Caco-2 (cell line): ENCODE data around the gene FAM20B. TPM values are rescaled to one million over a fixed set of nuclear protein-coding genes. Genes with fewer than 3 reads are reported as not detected.

Source experiments
- BruUV-seq: library from RNA; stranded (reverse); fragments of 400-500 nt; replicated peaks from 2 replicates; lab custom pipeline; 2021; lab: Mats Ljungman, UMichigan
- CTCF ChIA-PET: fragments of 300-600 bp; sonication (Branson Sonifier 250); formaldehyde crosslinking; loops from one replicate; lab custom pipeline; 2022; ENCODE audit warnings: antibody characterized with exemption; lab: Charles Lee
- POLR2A ChIA-PET: fragments of 300-600 bp; sonication (Branson Sonifier 250); formaldehyde crosslinking; loops from one replicate; lab custom pipeline; 2022; ENCODE audit warnings: antibody characterized with exemption; lab: Charles Lee
- DNase-seq, 2 experiments: peaks; one replicate each; pipeline versions ENCODE4 v3.0.0 to v3.0.0-alpha.2; 2020 to 2022
- H3K27me3 ChIP-seq: replicated peaks from 2 replicates; pipeline ENCODE4 v1.6.0; 2011; ENCODE audit warnings: low read length; ENCODE audit not compliant: control insufficient read depth, insufficient read depth
- H3K36me3 ChIP-seq: 2 replicates; pipeline ENCODE4 v1.5.1; 2011; ENCODE audit warnings: low read length; ENCODE audit not compliant: control insufficient read depth, insufficient read depth
- H3K4me1 ChIP-seq: fragments of 250-450 bp; sonication (Bioruptor Pico); 2 replicates; pipeline ENCODE4 v1.5.1; 2020; ENCODE audit warnings: mild to moderate bottlenecking
- H3K4me3 ChIP-seq: 2 replicates; pipeline ENCODE4 v1.5.1; 2011; ENCODE audit warnings: low read depth, mild to moderate bottlenecking, control low read depth, low read length
- H3K9me3 ChIP-seq: fragments of 250-450 bp; sonication (Bioruptor Pico); 2 replicates; pipeline ENCODE4 v1.5.1; 2020; ENCODE audit warnings: mild to moderate bottlenecking, moderate library complexity
- H3K27ac Mint-ChIP-seq: one replicate; pipeline ENCODE4 v1.8.0; 2022; ENCODE audit warnings: mixed read lengths; ENCODE audit not compliant: unreplicated experiment
- H3K27me3 Mint-ChIP-seq: one replicate; pipeline ENCODE4 v1.8.0; 2022; ENCODE audit warnings: mixed read lengths; ENCODE audit not compliant: insufficient read depth, unreplicated experiment
- H3K36me3 Mint-ChIP-seq: one replicate; pipeline ENCODE4 v1.8.0; 2022; ENCODE audit warnings: mild to moderate bottlenecking, mixed read lengths; ENCODE audit not compliant: insufficient read depth, unreplicated experiment
- H3K4me1 Mint-ChIP-seq: one replicate; pipeline ENCODE4 v1.8.0; 2022; ENCODE audit warnings: low read depth, mixed read lengths; ENCODE audit not compliant: unreplicated experiment
- H3K4me3 Mint-ChIP-seq: one replicate; pipeline ENCODE4 v1.8.0; 2022; ENCODE audit warnings: mild to moderate bottlenecking, moderate library complexity, mixed read lengths; ENCODE audit not compliant: unreplicated experiment
- H3K9me3 Mint-ChIP-seq: one replicate; pipeline ENCODE4 v1.8.0; 2022; ENCODE audit warnings: mixed read lengths; ENCODE audit not compliant: unreplicated experiment
- intact Hi-C: fragments of 100-400 bp; cut with micrococcal nuclease; formaldehyde crosslinking; loops from one replicate; pipeline ENCODE4 v1.10.0; 2022; ENCODE audit not compliant: unreplicated experiment
- total RNA-seq: library from RNA; stranded (reverse); gene quantifications from 2 replicates; pipeline ENCODE4 v1.2.3, GENCODE V29; 2022
- TF ChIP-seq, protein P1 (sequence below), 2 experiments: fragments of 200-600 bp in 1 of 2; IDR thresholded peaks; 1 replicate in 1 of 2; 2 replicates in 1 of 2; pipeline versions ENCODE4 v1.5.1 to v1.8.0; 2011 to 2022; ENCODE audit warnings: antibody characterized with exemption in 1 of 2, control low read depth in 1 of 2, inconsistent platforms in 1 of 2, low read depth in 1 of 2, low read length in 1 of 2, mild to moderate bottlenecking in 1 of 2, moderate library complexity in 1 of 2; ENCODE audit not compliant: insufficient read depth in 1 of 2, severe bottlenecking in 1 of 2, unreplicated experiment in 1 of 2

The FAM20B gene
- total RNA-seq, 1 experiment from 2014 or later = 24.5 TPM

DNA sequence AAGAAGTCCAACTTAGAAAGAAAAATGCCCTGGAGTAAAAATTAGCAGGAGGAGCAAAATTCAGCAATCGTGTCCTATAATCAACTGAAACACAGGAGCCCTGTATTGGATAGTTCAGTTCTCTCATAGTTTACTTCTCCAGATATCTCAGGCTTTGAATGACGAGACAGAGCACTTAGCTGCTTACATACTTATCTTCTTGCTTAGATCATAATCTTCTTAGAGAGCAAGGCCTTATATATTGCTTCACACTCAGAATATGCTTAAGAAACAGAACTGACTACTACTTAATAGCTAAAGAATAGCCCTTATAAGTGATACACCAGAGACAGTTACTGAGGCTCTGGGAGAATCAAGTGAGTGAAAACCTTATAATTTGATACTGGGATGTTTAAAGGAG lies 95.0 kb downstream of the FAM20B start:
- no peaks in the 10 kb centered on the region for H3K27me3 Mint-ChIP-seq
- H3K36me3 Mint-ChIP-seq = peaks cover 48% of the 10 kb centered on the region
- H3K4me3 Mint-ChIP-seq = no peak overlapping the region
- Histone ChIP-seq H3K36me3 (peaks cover 5% of the 10 kb centered on the region), H3K27me3 (no peaks in the 10 kb centered on the region), H3K9me3 (no peaks in the 10 kb centered on the region), H3K4me1 (no peaks in the 10 kb centered on the region), H3K4me3 (no peak overlapping the region)
- ChIA-PET POLR2A (no interaction called here), CTCF (interaction anchor here (0.6 to 1.3 kb wide), 4 partner anchors 31 to 274 kb away, joined by 3 to 4 read pairs (median 4); partner anchors contain the start of gene SOAT1)
- TF ChIP-seq, protein P1, sequence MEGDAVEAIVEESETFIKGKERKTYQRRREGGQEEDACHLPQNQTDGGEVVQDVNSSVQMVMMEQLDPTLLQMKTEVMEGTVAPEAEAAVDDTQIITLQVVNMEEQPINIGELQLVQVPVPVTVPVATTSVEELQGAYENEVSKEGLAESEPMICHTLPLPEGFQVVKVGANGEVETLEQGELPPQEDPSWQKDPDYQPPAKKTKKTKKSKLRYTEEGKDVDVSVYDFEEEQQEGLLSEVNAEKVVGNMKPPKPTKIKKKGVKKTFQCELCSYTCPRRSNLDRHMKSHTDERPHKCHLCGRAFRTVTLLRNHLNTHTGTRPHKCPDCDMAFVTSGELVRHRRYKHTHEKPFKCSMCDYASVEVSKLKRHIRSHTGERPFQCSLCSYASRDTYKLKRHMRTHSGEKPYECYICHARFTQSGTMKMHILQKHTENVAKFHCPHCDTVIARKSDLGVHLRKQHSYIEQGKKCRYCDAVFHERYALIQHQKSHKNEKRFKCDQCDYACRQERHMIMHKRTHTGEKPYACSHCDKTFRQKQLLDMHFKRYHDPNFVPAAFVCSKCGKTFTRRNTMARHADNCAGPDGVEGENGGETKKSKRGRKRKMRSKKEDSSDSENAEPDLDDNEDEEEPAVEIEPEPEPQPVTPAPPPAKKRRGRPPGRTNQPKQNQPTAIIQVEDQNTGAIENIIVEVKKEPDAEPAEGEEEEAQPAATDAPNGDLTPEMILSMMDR (IDR thresholded peaks at IDR 0.05; ENCODE audit: insufficient read depth in 1 of 2, low read depth in 1 of 2, low read length in 1 of 2, severe bottlenecking in 1 of 2, unreplicated experiment in 1 of 2) = no peak
- no TSS peak for BruUV-seq
- no peak for DNase-seq
- H3K9me3 Mint-ChIP-seq = no peaks in the 10 kb centered on the region
- no peaks in the 10 kb centered on the region for H3K4me1 Mint-ChIP-seq
- H3K27ac Mint-ChIP-seq = no peak overlapping the region
- intact Hi-C loops = loop anchor here (1.0 to 5.0 kb wide), 4 partner anchors 74 to 249 kb away; no protein-coding TSS in a partner anchor

DNA sequence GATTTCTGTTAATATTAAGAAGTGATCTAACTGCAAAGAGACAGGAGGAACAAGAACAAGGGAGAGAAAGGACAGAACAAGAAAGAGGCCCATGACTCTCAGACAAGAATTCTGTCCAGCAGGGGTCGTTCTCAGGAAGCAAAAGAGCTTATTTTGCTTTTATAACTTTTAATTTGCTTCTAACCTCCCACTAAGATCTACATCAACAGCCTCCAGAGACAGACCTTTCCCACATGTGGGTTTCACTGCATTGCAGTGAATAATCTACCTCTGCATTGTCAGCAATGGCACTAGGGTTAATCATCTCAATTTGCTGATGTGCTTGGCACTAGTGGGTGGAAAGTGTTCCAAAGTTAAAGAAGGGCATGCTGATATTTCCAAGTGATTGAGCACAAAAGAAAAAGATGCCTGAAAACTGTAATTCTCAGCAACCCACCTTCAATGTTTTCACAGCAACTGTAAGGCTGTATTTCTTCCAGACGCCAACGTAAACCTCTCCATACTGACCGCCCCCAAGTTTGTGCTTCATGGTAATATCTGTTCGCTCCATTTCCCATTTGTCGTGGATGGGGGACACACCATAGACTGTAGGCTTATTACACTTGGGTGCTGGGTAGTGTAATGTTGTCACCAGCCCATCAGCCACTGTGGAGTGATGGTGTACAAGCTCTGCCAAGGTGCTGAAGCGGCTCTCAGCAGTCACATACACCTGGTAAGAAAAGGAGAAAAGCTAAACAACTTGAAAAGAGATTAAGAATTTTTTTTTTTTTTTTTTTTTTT lies 95.7 kb downstream of the FAM20B start:
- no peaks in the 10 kb centered on the region for H3K4me1 Mint-ChIP-seq
- H3K27me3 Mint-ChIP-seq = no peaks in the 10 kb centered on the region
- H3K9me3 Mint-ChIP-seq = no peaks in the 10 kb centered on the region
- H3K36me3 Mint-ChIP-seq = peaks cover 45% of the 10 kb centered on the region
- Histone ChIP-seq H3K36me3 (peaks cover 5% of the 10 kb centered on the region), H3K4me1 (no peaks in the 10 kb centered on the region), H3K9me3 (no peaks in the 10 kb centered on the region), H3K4me3 (no peak overlapping the region), H3K27me3 (no peaks in the 10 kb centered on the region)
- POLR2A ChIA-PET = interaction anchor here (0.6 kb wide), 1 partner anchor 395 kb away, joined by 3 read pairs; no protein-coding TSS in a partner anchor
- no peak overlapping the region for H3K4me3 Mint-ChIP-seq
- intact Hi-C loops = loop anchor here (1.0 to 5.0 kb wide), 4 partner anchors 73 to 248 kb away; no protein-coding TSS in a partner anchor
- TF ChIP-seq, protein P1 (IDR thresholded peaks at IDR 0.05; ENCODE audit: insufficient read depth in 1 of 2, low read depth in 1 of 2, low read length in 1 of 2, severe bottlenecking in 1 of 2, unreplicated experiment in 1 of 2) = peak; percentile 66 to 77
- no TSS peak for BruUV-seq
- peak in 1 of 2 experiments; percentile 53 for DNase-seq
- no peak overlapping the region for H3K27ac Mint-ChIP-seq
- CTCF ChIA-PET = interaction anchor here (0.6 to 1.3 kb wide), 7 partner anchors 16 to 274 kb away, joined by 3 to 4 read pairs (median 3); partner anchors contain the start of gene SOAT1

- TF ChIP-seq, protein P1 (IDR thresholded peaks at IDR 0.05; ENCODE audit: insufficient read depth in 1 of 2, low read depth in 1 of 2, low read length in 1 of 2, severe bottlenecking in 1 of 2, unreplicated experiment in 1 of 2) = no peak
- Histone ChIP-seq H3K4me3 (no peak overlapping the region), H3K4me1 (peaks cover 9% of the 10 kb centered on the region; the same call in 1 of the 2 replicates), H3K27me3 (no peaks in the 10 kb centered on the region), H3K9me3 (no peaks in the 10 kb centered on the region), H3K36me3 (no peaks in the 10 kb centered on the region; the same call in 1 of the 2 replicates)
- POLR2A ChIA-PET = no interaction called here
- Mint-ChIP-seq H3K27ac (no peak overlapping the region), H3K27me3 (no peaks in the 10 kb centered on the region), H3K36me3 (peaks cover 34% of the 10 kb centered on the region), H3K4me3 (no peak overlapping the region), H3K9me3 (no peaks in the 10 kb centered on the region), H3K4me1 (peaks cover 6% of the 10 kb centered on the region)
- no TSS peak for BruUV-seq
- DNase-seq = no peak
- CTCF ChIA-PET = no interaction called here
- intact Hi-C loops = loop anchor here (5.0 kb wide), 1 partner anchor 82 kb away; no protein-coding TSS in a partner anchor
These were observed 99.2 kb downstream of the FAM20B start for GRCh38 chr1:179124873-179125272.

Other genes starting within 250 kb of the FAM20B start
- gene ANGPTL1, start 154.8 kb upstream of the FAM20B start, total RNA-seq = not detected in 2 replicates
- gene TOR3A, start 56.2 kb downstream of the FAM20B start, total RNA-seq = 25.0 and 25.2 TPM in 2 replicates
- 21.6 and 22.6 TPM in 2 replicates for gene ABL2, start 203.8 kb downstream of the FAM20B start, total RNA-seq